Progenitor cell of endocrine pancreas (in vitro differentiated cells): Measurements from ENCODE around the gene PITPNM2. TPM values are rescaled to one million over a fixed set of nuclear protein-coding genes. Genes with fewer than 3 reads are reported as not detected.

Experiments used
- DNase-seq: peaks from one replicate; pipeline ENCODE4 v3.0.0; 2021; ENCODE audit warnings: low spot score; ENCODE audit not compliant: unreplicated experiment
- H3K27ac Mint-ChIP-seq: 2 replicates; pipeline ENCODE4 v1.8.0; 2021; ENCODE audit warnings: mild to moderate bottlenecking, moderate library complexity, mixed read lengths
- H3K27me3 Mint-ChIP-seq: 2 replicates; pipeline ENCODE4 v1.8.0; 2021; ENCODE audit warnings: mixed read lengths
- H3K36me3 Mint-ChIP-seq: 2 replicates; pipeline ENCODE4 v1.8.0; 2022; ENCODE audit warnings: mixed read lengths; ENCODE audit not compliant: insufficient read depth
- H3K4me1 Mint-ChIP-seq: 2 replicates; pipeline ENCODE4 v1.8.0; 2021; ENCODE audit warnings: low read depth, mixed read lengths
- H3K4me3 Mint-ChIP-seq: 2 replicates; pipeline ENCODE4 v1.8.0; 2021; ENCODE audit warnings: low read depth, mild to moderate bottlenecking, moderate library complexity, mixed read lengths
- H3K9me3 Mint-ChIP-seq: 2 replicates; pipeline ENCODE4 v1.8.0; 2021; ENCODE audit warnings: low read depth, mixed read lengths
- CTCF ChIP-seq: fragments of 200-600 bp; sonication (generic); IDR thresholded peaks from one replicate; pipeline ENCODE4 v1.5.0; 2021; ENCODE audit warnings: antibody characterized with exemption, mild to moderate bottlenecking; ENCODE audit not compliant: unreplicated experiment
- total RNA-seq: library from RNA; stranded (reverse); gene quantifications from 2 replicates; pipeline ENCODE4 v1.2.1, GENCODE V29; 2021

The PITPNM2 gene
- total RNA-seq, 1 donor from 2014 or later: 2.1 TPM

- no peaks in the 10 kb centered on the region for H3K9me3 Mint-ChIP-seq
- peaks cover 11% of the 10 kb centered on the region for H3K27me3 Mint-ChIP-seq
- H3K4me3 Mint-ChIP-seq: no peak overlapping the region
- no peaks in the 10 kb centered on the region for H3K36me3 Mint-ChIP-seq
- no peak for DNase-seq
- H3K4me1 Mint-ChIP-seq: no peaks in the 10 kb centered on the region
- no peak overlapping the region for H3K27ac Mint-ChIP-seq
- TF ChIP-seq CTCF: no peak
These were observed 31.1 kb downstream of the PITPNM2 start for GRCh38 chr12:123119808-123120207.

GRCh38 chr12:123118497-123118896 is 32.4 kb downstream of the PITPNM2 start:
- no peak overlapping the region for H3K4me3 Mint-ChIP-seq
- peaks cover 11% of the 10 kb centered on the region for H3K27me3 Mint-ChIP-seq
- no peaks in the 10 kb centered on the region for H3K9me3 Mint-ChIP-seq
- DNase-seq: no peak
- no peaks in the 10 kb centered on the region for H3K36me3 Mint-ChIP-seq
- no peak for TF ChIP-seq CTCF
- H3K27ac Mint-ChIP-seq: peak overlapping the region; percentile 53
- no peaks in the 10 kb centered on the region for H3K4me1 Mint-ChIP-seq

GRCh38 chr12:123115409-123116121 is 35.3 kb downstream of the PITPNM2 start:
- TF ChIP-seq CTCF: no peak
- Mint-ChIP-seq H3K36me3 (no peaks in the 10 kb centered on the region), H3K27me3 (peaks cover 35% of the 10 kb centered on the region), H3K4me1 (no peaks in the 10 kb centered on the region), H3K27ac (no peak overlapping the region), H3K4me3 (no peak overlapping the region), H3K9me3 (no peaks in the 10 kb centered on the region)
- no peak for DNase-seq

- Mint-ChIP-seq H3K36me3 (no peaks in the 10 kb centered on the region), H3K4me3 (no peak overlapping the region), H3K9me3 (no peaks in the 10 kb centered on the region), H3K4me1 (peaks cover 4% of the 10 kb centered on the region), H3K27me3 (peaks cover 39% of the 10 kb centered on the region), H3K27ac (no peak overlapping the region)
- no peak for DNase-seq
- no peak for TF ChIP-seq CTCF
These were observed 36.4 kb downstream of the PITPNM2 start for GRCh38 chr12:123114304-123115083.

- peaks cover 40% of the 10 kb centered on the region for H3K27me3 Mint-ChIP-seq
- no peaks in the 10 kb centered on the region for H3K9me3 Mint-ChIP-seq
- no peak for DNase-seq
- no peak overlapping the region for H3K4me3 Mint-ChIP-seq
- no peak overlapping the region for H3K27ac Mint-ChIP-seq
- no peak for TF ChIP-seq CTCF
- H3K36me3 Mint-ChIP-seq: no peaks in the 10 kb centered on the region
- H3K4me1 Mint-ChIP-seq: peaks cover 13% of the 10 kb centered on the region
These were observed 37.9 kb downstream of the PITPNM2 start for GRCh38 chr12:123113026-123113425.
